Measurements from ENCODE around the gene PHF24. TPM values are rescaled to one million over a fixed set of nuclear protein-coding genes. Genes with fewer than 3 reads are reported as not detected.
"Not testable (repeated sequence)": the region's sequence is repeated elsewhere in the genome, so short reads cannot be mapped to it uniquely, and the experiment has no call there.

The PHF24 gene
- total RNA-seq: under 1 TPM in 4 of 6 donors, not detected in 2; 0.10 to 0.74 (median 0.49) TPM

DNA sequence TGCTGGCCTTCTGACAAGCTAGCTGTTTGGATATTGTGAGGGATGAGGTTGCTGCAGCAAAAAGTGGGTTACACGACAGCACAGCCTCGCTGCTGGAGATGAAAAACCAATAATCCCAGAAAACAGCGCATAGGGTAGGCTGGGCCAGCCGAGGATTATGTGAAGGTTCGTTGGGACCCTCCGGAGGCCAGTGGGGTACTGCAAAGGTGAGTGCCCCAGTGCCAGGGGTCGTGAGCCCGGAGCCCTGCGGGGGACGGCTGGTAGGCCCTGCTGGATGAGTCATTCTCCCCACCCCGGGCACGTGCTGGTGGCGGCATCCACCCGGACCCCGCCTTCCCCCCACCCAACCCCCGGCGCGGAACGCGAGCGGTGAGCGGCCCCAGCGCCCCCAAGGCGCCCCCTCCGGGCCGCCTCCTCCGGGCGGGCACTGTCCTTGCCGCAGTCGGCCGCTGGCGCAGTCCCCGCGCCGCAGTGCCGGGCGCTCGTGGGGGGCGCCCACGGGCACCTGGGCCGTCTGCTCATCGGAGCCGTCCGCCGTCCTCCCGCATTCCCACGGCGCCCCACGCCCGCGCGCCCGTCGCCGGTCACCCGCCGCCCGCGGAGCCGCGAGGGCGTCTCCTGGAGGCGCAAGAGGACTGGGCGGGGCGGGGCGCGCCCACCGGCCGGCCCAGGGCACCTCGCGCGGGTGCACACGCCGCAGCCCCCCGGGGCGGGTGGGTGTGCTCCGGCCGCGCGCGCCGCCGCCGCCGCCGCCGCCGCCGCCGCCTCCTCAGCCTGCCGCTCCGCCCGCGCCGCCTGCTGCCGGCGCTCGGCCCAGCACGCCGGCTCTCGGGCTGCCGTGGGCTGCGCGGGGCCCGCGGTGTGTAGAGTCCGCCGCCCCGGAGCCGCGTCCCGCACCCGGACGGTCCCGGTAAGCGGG, at the start of gene PHF24:
TSS of gene PHF24 (plus strand) at position 794 of the 919 bp plus-strand sequence. CDS start 13,014 bp downstream, outside the sequence.
- DNase-seq (peak in 1 of 2 donors; percentile 88), ATAC-seq (ENCODE audit: low FRiP score in 2 of 2) (peak; percentile 23 to 72)
- TF ChIP-seq POLR2AphosphoS5 (IDR thresholded peaks at IDR 0.05): no peak
- no peak for TF ChIP-seq EP300 (IDR thresholded peaks at IDR 0.05)
- no peak for TF ChIP-seq POLR2A (IDR thresholded peaks at IDR 0.05)
- TF ChIP-seq, protein P1, sequence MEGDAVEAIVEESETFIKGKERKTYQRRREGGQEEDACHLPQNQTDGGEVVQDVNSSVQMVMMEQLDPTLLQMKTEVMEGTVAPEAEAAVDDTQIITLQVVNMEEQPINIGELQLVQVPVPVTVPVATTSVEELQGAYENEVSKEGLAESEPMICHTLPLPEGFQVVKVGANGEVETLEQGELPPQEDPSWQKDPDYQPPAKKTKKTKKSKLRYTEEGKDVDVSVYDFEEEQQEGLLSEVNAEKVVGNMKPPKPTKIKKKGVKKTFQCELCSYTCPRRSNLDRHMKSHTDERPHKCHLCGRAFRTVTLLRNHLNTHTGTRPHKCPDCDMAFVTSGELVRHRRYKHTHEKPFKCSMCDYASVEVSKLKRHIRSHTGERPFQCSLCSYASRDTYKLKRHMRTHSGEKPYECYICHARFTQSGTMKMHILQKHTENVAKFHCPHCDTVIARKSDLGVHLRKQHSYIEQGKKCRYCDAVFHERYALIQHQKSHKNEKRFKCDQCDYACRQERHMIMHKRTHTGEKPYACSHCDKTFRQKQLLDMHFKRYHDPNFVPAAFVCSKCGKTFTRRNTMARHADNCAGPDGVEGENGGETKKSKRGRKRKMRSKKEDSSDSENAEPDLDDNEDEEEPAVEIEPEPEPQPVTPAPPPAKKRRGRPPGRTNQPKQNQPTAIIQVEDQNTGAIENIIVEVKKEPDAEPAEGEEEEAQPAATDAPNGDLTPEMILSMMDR (IDR thresholded peaks at IDR 0.05): peak in 2 of 6 experiments; percentile 12 to 31
- Histone ChIP-seq H3K4me1 (peaks cover 8 to 15% (median 9%) of the 10 kb centered on the region in 4 donors), H3K4me3 (peak within 1 kb of the TSS in 3 of 4 donors; percentile 51 to 55 (median 52)), H3K27me3 (peaks cover 0 to 25% (median 9%) of the 10 kb centered on the region in 4 donors), H3K9me3 (no peaks in the 10 kb centered on the region), H3K27ac (no peak within 1 kb of the TSS), H3K36me3 (no peaks in the 10 kb centered on the region)
- 5 to 9% methylated on average over 6 to 19 of the region's 116 CpGs for WGBS, 2 donors

DNA sequence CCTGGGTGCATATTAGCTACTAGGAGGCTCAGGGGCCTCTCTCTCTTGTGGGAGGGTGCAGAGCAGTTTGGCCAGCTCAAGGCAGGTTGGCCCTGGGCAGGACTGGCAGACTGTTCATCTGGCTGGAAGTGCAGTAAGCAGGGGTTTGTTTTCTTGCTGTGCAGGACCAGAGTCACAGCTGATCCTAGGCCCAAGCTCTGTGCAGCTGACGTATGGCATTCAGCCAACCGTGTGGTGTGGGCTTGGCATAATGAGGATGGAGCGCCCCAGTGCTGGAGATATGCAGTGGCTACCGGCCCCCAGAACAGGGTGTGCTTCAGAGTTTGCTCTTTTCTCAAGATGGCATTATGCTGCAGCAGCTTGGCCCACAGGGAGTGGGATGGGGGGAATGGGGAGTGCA, 31.0 kb upstream of the PHF24 start:
- DNase-seq (no peak), ATAC-seq (ENCODE audit: low FRiP score in 2 of 2) (no peak)
- whole genome bisulfite sequencing, 2 donors: 78 to 100% methylated on average over 1 to 3 of the region's 4 CpGs
- Histone ChIP-seq H3K4me1 (no peaks in the 10 kb centered on the region), H3K4me3 (no peak overlapping the region), H3K9me3 (peaks cover 3 to 10% (median 8%) of the 10 kb centered on the region in 4 donors), H3K27me3 (no peaks in the 10 kb centered on the region), H3K36me3 (no peaks in the 10 kb centered on the region), H3K27ac (no peak overlapping the region)
- TF ChIP-seq EP300 (IDR thresholded peaks at IDR 0.05) (no peak), POLR2AphosphoS5 (IDR thresholded peaks at IDR 0.05) (no peak), POLR2A (IDR thresholded peaks at IDR 0.05) (no peak)
- TF ChIP-seq, protein P1 (IDR thresholded peaks at IDR 0.05): no peak

DNA sequence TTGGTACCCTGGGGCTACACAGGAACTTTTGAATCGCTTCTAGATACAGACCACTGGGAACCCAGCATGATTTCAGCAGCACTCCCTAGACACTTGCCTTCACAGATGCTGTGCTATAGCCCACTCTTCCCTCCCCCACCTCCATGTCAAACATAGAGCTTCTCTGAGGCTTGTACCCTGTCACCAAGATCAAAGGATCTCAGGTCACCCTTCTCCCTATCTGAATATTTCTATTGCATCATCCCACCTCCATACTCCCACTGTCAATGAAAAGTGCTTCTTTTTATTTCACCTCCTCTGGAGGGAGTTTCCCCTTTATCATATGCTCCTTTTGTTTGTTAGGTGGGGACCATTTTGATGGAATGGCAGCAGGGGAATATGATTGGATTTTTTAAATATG, 29.2 kb upstream of the PHF24 start:
- Histone ChIP-seq H3K4me1 (no peaks in the 10 kb centered on the region), H3K27me3 (no peaks in the 10 kb centered on the region), H3K4me3 (no peak overlapping the region), H3K36me3 (no peaks in the 10 kb centered on the region), H3K9me3 (peaks cover 3 to 10% (median 8%) of the 10 kb centered on the region in 4 donors), H3K27ac (no peak overlapping the region)
- DNase-seq (no peak), ATAC-seq (ENCODE audit: low FRiP score in 2 of 2) (no peak)
- 92 to 100% methylated on average over 1 of the region's 1 CpG for WGBS, 2 donors
- TF ChIP-seq, protein P1 (IDR thresholded peaks at IDR 0.05): no peak
- TF ChIP-seq POLR2AphosphoS5 (IDR thresholded peaks at IDR 0.05) (no peak), POLR2A (IDR thresholded peaks at IDR 0.05) (no peak)

DNA sequence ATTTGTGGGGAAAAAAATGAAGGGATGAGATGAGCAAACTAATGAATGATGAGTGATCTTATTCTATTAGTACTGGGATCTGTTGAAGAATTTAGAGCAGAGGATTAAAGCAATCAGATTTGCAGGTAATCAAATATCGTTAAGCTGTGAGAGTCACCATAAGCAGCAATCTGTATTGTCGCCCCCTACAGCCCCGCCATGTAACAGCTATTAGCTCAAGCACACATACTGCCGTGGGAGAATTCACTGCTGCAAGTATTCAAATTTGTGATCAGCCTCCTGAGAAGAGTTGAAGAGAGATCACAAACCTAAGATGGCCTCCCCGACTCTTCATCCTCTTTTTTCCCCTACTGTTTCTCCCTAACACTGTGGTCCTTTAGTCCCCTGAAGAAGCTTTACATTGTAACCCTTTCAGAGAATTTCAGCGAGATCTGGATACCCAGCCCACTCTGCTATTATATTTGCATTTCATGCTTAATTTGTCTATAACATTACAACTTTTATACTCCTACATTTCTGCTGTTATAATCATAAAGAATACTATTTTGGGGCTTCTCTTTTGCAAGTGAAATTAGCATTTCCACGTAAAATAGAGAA, 28.5 kb upstream of the PHF24 start:
- no peak for DNase-seq
- 24 to 32% methylated on average over 7 of the region's 7 CpGs for WGBS, 2 donors
- no peak for TF ChIP-seq EP300 (IDR thresholded peaks at IDR 0.05)
- TF ChIP-seq, protein P1 (IDR thresholded peaks at IDR 0.05): peak in 4 of 6 experiments; percentile 16 to 28 (median 24)

DNA sequence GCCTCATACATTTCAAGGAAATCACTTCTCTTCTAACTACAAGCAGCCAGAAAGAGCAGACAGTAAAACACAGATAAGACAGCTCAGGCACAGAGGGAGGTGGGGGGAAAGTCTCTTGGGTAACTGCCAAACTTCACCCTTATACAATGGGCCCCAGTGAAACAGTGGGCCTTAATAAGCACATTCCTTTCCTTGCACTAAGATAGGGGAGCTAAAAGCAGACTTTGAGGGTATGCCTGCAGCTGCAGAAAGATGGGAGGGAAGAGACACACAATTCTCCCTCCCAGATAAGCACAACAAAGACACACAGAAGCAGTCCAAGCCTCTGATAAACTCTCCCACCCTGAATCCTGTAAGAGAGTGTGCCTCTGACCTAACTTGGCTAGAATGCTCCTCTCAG, 18.1 kb upstream of the PHF24 start:
- ATAC-seq (ENCODE audit: low FRiP score in 2 of 2); H3K9me3 ChIP-seq; H3K36me3 ChIP-seq; H3K4me3 ChIP-seq; DNase-seq; H3K4me1 ChIP-seq; H3K27me3 ChIP-seq; H3K27ac ChIP-seq: not testable (repeated sequence)

More for the DNA sequence above, 28.5 kb upstream of the PHF24 start:
- Histone ChIP-seq H3K9me3 (peaks cover 3 to 9% (median 7%) of the 10 kb centered on the region in 4 donors), H3K4me1 (no peaks in the 10 kb centered on the region), H3K4me3 (no peak overlapping the region), H3K36me3 (no peaks in the 10 kb centered on the region), H3K27me3 (no peaks in the 10 kb centered on the region), H3K27ac (no peak overlapping the region)
- no peak for ATAC-seq (ENCODE audit: low FRiP score in 2 of 2)
